ENCODE measurements around the gene THAP12. TPM values are rescaled to one million over a fixed set of nuclear protein-coding genes. Genes with fewer than 3 reads are reported as not detected.

The THAP12 gene
- total RNA-seq, 1 donor from 2014 or later: 24.1 TPM

DNA sequence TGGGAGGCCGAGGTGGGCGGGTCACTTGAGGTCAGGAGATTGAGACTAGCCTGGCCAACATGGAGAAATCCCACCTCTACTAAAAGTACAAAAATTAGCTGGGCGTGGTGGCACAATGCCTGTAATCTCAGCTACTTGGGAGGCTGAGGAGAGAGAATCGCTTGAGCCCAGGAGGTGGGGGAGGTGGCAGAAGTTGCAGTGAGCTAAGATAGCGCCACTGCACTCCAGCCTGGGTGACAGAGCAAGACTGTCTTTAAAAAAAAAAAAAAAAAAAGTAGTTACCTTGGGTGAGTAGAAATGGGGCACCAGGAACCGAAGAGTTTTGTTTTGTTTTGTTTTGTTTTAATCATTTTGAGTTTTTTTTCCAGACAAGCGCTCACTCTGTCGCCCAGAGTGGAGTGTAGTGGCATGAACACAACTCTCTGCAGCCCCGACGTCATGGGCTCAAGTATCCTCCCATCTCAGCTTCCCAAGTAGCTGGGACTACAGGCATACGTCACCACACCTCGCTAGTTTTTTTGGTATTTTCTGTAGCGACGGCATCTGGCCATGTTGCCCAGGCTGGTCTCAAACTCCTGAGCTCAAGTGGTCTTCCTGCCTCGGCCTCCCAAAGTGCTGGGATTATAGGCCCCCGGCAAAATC lies 15.8 kb downstream of the THAP12 start:
- TF ChIP-seq, protein P1, sequence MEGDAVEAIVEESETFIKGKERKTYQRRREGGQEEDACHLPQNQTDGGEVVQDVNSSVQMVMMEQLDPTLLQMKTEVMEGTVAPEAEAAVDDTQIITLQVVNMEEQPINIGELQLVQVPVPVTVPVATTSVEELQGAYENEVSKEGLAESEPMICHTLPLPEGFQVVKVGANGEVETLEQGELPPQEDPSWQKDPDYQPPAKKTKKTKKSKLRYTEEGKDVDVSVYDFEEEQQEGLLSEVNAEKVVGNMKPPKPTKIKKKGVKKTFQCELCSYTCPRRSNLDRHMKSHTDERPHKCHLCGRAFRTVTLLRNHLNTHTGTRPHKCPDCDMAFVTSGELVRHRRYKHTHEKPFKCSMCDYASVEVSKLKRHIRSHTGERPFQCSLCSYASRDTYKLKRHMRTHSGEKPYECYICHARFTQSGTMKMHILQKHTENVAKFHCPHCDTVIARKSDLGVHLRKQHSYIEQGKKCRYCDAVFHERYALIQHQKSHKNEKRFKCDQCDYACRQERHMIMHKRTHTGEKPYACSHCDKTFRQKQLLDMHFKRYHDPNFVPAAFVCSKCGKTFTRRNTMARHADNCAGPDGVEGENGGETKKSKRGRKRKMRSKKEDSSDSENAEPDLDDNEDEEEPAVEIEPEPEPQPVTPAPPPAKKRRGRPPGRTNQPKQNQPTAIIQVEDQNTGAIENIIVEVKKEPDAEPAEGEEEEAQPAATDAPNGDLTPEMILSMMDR (conservative IDR thresholded peaks at IDR 0.05; ENCODE audit: low read depth, low read length): no peak
- no peak overlapping the region for H3K4me3 ChIP-seq (ENCODE audit: low read depth, low read length)
- DNase-seq (ENCODE audit: low read depth): no peak

DNA sequence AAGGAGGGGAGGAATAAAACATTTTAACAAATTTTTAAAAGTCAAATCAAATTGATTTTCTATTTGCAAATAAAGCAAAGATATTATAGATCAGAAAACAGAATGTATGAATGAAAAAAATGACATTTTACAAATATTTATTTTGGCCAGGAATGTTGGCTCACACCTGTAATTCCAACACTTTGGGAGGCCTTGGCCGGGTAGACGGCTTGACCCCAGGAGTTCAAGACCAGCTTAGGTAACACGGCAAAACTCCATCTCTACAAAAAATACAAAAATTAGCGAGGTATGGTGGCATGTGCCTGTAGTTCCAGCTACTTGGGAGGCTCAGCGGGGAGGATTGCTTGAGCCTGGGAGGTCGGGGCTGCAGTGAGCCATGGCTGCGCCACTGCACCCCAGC lies 18.2 kb downstream of the THAP12 start:
- no peak overlapping the region for H3K4me3 ChIP-seq (ENCODE audit: low read depth, low read length)
- no peak for DNase-seq (ENCODE audit: low read depth)
- TF ChIP-seq, protein P1 (conservative IDR thresholded peaks at IDR 0.05; ENCODE audit: low read depth, low read length): no peak

DNA sequence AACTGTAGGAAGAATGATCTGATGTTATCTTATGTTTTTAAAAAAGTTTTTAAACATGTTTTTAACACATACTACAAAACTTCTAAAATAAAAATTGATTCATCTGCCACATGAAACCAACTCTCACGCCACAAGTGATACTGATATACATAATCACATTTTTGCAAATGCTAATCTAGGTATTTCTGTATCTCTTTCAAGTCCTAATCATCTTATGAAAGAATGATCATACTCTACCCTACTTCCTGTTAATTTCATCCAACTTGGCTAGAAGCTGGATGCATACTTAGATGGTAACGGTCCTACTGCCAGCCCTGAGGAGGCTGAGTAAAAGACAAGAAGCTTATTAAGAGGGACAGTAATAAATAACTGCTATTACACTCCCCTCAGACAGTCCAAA lies 19.2 kb downstream of the THAP12 start:
- TF ChIP-seq, protein P1 (conservative IDR thresholded peaks at IDR 0.05; ENCODE audit: low read depth, low read length): no peak
- no peak for DNase-seq (ENCODE audit: low read depth)
- H3K4me3 ChIP-seq (ENCODE audit: low read depth, low read length): no peak overlapping the region

DNA sequence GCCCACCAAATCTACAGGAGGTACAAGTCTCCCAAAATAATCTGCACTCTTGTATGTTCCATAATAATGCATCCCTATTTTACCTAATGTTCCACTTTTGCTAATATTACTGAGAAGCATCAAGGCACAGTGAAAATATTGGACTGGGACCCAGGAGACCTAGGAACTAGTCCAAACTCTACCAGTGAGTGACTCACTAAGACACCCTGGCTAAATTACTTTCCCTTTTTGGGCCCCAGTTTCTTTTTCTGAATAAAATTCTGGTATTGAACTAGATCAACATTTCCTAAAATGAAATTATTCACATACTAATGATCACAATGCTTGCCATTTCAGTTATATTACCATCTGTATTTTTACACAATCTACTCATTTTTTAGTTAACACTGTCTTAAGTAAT lies 19.6 kb downstream of the THAP12 start:
- TF ChIP-seq, protein P1 (conservative IDR thresholded peaks at IDR 0.05; ENCODE audit: low read depth, low read length): no peak

DNA sequence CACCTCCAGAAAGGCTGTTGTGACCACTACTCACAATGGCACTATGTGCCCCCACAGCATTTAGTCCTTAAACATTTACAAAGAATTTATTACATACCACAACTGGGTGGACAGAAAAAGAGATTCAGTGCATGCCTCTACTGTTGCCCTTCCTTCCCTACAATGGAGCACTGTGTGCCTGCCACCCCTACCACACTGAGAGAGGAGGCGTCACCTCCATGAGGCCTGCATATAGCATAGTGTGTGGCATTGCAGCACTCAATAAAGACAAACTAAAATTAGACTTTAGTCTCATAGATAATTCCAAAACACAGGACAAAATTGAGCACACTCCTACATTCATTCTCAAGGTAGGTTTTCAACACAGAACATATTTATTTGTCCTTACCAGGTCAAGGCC lies 25.8 kb downstream of the THAP12 start:
- H3K4me3 ChIP-seq (ENCODE audit: low read depth, low read length): no peak overlapping the region
- no peak for DNase-seq (ENCODE audit: low read depth)
- TF ChIP-seq, protein P1 (conservative IDR thresholded peaks at IDR 0.05; ENCODE audit: low read depth, low read length): no peak

More for the DNA sequence above, 19.6 kb downstream of the THAP12 start:
- DNase-seq (ENCODE audit: low read depth): no peak
- no peak overlapping the region for H3K4me3 ChIP-seq (ENCODE audit: low read depth, low read length)

DNA sequence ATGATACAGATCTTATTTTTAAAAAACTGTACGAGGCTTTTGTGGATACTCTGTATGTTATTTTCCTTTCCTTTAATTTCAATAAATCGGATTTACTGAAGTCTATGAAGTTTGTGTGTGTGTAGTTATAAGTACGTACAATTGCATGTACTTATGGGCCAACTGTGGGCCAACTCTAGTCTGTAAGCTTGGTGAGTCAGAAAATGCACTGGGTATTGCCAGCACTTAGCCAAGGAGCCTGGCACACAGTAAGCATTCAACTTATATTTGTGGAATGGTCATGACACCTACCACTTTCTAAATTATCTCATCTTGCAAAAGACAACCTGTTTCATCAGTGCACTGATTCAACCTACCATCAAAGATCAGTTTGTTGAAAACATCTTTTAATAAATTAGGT lies 32.6 kb downstream of the THAP12 start:
- TF ChIP-seq, protein P1 (conservative IDR thresholded peaks at IDR 0.05; ENCODE audit: low read depth, low read length): no peak
- H3K4me3 ChIP-seq (ENCODE audit: low read depth, low read length): no peak overlapping the region
- DNase-seq (ENCODE audit: low read depth): no peak

DNA sequence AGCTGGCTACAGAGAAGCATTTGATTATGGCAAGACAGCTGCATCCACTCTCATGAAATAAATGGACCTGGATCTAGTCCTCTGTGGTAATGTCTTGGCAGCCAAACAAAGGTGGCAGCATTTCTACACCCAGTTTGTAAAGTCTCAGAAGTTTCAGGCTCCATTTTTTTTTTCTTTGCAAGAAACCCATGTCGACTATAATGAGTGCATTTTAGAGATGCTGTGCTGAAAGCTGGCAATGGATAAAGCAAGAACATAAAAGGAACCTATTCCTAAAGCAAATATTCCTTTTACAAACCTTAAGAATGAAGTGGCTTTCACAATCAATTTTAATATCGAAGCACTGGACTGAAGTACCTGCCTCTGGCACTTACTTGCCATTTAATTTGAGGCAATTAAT lies 33.5 kb downstream of the THAP12 start:
- no peak overlapping the region for H3K4me3 ChIP-seq (ENCODE audit: low read depth, low read length)
- DNase-seq (ENCODE audit: low read depth): no peak
- TF ChIP-seq, protein P1 (conservative IDR thresholded peaks at IDR 0.05; ENCODE audit: low read depth, low read length): peak; percentile 29

Measured in epithelial cell of proximal tubule (primary cell).